ENCODE results near the gene TTN. TPM values are rescaled to one million over a fixed set of nuclear protein-coding genes. Genes with fewer than 3 reads are reported as not detected.

TTN gene
- total and polyA plus RNA-seq, 10 of the 15 experiments (the other 5 are each of a cell fraction or from before 2014, with no cell fraction given): 0.15 to 9.0 (median 1.8) TPM

GRCh38 chr2:178650554-178650953 lies 156.7 kb downstream of the TTN start:
- in situ Hi-C loops (cut with MboI) (no loop called here), intact Hi-C loops (cut with micrococcal nuclease; ENCODE audit: unreplicated experiment) (no loop called here)
- ATAC-seq: no peak
- ChIA-PET POLR2A (no interaction called here), CTCF (no interaction called here), SMC1A (ENCODE audit: uncharacterized antibody, unreplicated experiment) (no interaction called here), RAD21 (ENCODE audit: unreplicated experiment) (no interaction called here)
- H2AFZ ChIP-seq (ENCODE audit: control insufficient read depth, low read depth, low read length): no peak overlapping the region
- no peak for TF ChIP-seq CEBPZ (IDR thresholded peaks at IDR 0.05; ENCODE audit: low read depth, low read length)
- no peak for TF ChIP-seq SIX5 (IDR thresholded peaks at IDR 0.05; ENCODE audit: low read depth, low read length, severe bottlenecking)
- no peak overlapping the region for H3K4me3 ChIP-seq
- H3K9me3 ChIP-seq (replicated peaks; ENCODE audit: control insufficient read depth, insufficient read depth, low read length): no peaks in the 10 kb centered on the region
- no peaks in the 10 kb centered on the region for H3K79me2 ChIP-seq (ENCODE audit: control insufficient read depth, insufficient read depth, low read length)
- no peak for DNase-seq (ENCODE audit: low read depth, low spot score)
- no peak overlapping the region for H3K4me2 ChIP-seq (ENCODE audit: control insufficient read depth, insufficient read depth)
- WGBS (ENCODE audit: insufficient coverage, insufficient replicate concordance, low lambda C conversion rate, missing lambda C conversion rate): 95% methylated on average over 5 of the region's 5 CpGs
- no peak for FAIRE-seq
- no peak overlapping the region for H3K27ac ChIP-seq (ENCODE audit: control insufficient read depth, insufficient read depth)
- BruUV-seq (replicated peaks): no TSS peak
- H3K36me3 ChIP-seq (ENCODE audit: control insufficient read depth in 2 of 2, insufficient read depth in 2 of 2, low read length in 1 of 2): no peaks in the 10 kb centered on the region
- no peaks in the 10 kb centered on the region for H3K27me3 ChIP-seq (replicated peaks in 1 of 2; ENCODE audit: control insufficient read depth in 2 of 2, insufficient read depth in 2 of 2, low read length in 1 of 2)
- no peak overlapping the region for H3K9ac ChIP-seq (ENCODE audit: control insufficient read depth, insufficient read depth, low read length)
- H3K4me1 ChIP-seq (ENCODE audit: control insufficient read depth, insufficient read depth, low read length): no peaks in the 10 kb centered on the region
- no peaks in the 10 kb centered on the region for H4K20me1 ChIP-seq (ENCODE audit: control insufficient read depth, insufficient read depth)

GRCh38 chr2:178644919-178645318 lies 162.3 kb downstream of the TTN start:
- RAD21 ChIA-PET (ENCODE audit: unreplicated experiment): no interaction called here
- Histone ChIP-seq H3K79me2 (ENCODE audit: control insufficient read depth, insufficient read depth, low read length) (no peaks in the 10 kb centered on the region), H3K27me3 (replicated peaks in 1 of 2; ENCODE audit: control insufficient read depth in 2 of 2, insufficient read depth in 2 of 2, low read length in 1 of 2) (no peaks in the 10 kb centered on the region), H3K27ac (ENCODE audit: control insufficient read depth, insufficient read depth) (no peak overlapping the region), H3K36me3 (ENCODE audit: control insufficient read depth in 2 of 2, insufficient read depth in 2 of 2, low read length in 1 of 2) (no peaks in the 10 kb centered on the region), H3K4me1 (ENCODE audit: control insufficient read depth, insufficient read depth, low read length) (no peaks in the 10 kb centered on the region), H3K4me2 (ENCODE audit: control insufficient read depth, insufficient read depth) (no peak overlapping the region), H2AFZ (ENCODE audit: control insufficient read depth, low read depth, low read length) (no peak overlapping the region), H3K4me3 (no peak overlapping the region), H3K9ac (ENCODE audit: control insufficient read depth, insufficient read depth, low read length) (no peak overlapping the region), H3K9me3 (replicated peaks; ENCODE audit: control insufficient read depth, insufficient read depth, low read length) (no peaks in the 10 kb centered on the region), H4K20me1 (ENCODE audit: control insufficient read depth, insufficient read depth) (no peaks in the 10 kb centered on the region)
- ATAC-seq (no peak), FAIRE-seq (no peak), DNase-seq (ENCODE audit: low read depth, low spot score) (no peak)
- CTCF ChIA-PET: interaction anchor here (1.2 to 1.4 kb wide), 2 partner anchors 55 to 226 kb away, joined by 3 to 4 read pairs; no protein-coding TSS in a partner anchor
- WGBS (ENCODE audit: insufficient coverage, insufficient replicate concordance, low lambda C conversion rate, missing lambda C conversion rate): 88% methylated on average over 1 of the region's 1 CpG
- POLR2A ChIA-PET: no interaction called here
- in situ Hi-C loops (cut with MboI): no loop called here
- intact Hi-C loops (cut with micrococcal nuclease; ENCODE audit: unreplicated experiment): loop anchor here (10.0 kb wide), 1 partner anchor 340 kb away; no protein-coding TSS in a partner anchor
- SMC1A ChIA-PET (ENCODE audit: uncharacterized antibody, unreplicated experiment): interaction anchor here (1.6 kb wide), 1 partner anchor 22 kb away, joined by 3 read pairs; no protein-coding TSS in a partner anchor
- no TSS peak for BruUV-seq (replicated peaks)
- no peak for TF ChIP-seq JUNB (IDR thresholded peaks at IDR 0.05)
- TF ChIP-seq PBX3 (IDR thresholded peaks at IDR 0.05; ENCODE audit: insufficient replicate concordance, low read depth, low read length): no peak
- no peak for TF ChIP-seq ZNF217 (IDR thresholded peaks at IDR 0.05)
- TF ChIP-seq NRF1 (conservative IDR thresholded peaks at IDR 0.05; ENCODE audit: low read depth, low read length): no peak
- no peak for TF ChIP-seq SRF (IDR thresholded peaks at IDR 0.05; ENCODE audit: low read depth in 2 of 2, low read length in 2 of 2)
- TF ChIP-seq EGR1 (IDR thresholded peaks at IDR 0.05; ENCODE audit: borderline replicate concordance in 1 of 2, low read depth in 2 of 2, low read length in 2 of 2): no peak
- no peak for TF ChIP-seq FOS (IDR thresholded peaks at IDR 0.05; ENCODE audit: borderline replicate concordance, extremely low read depth, insufficient read length)
- no peak for TF ChIP-seq USF1 (IDR thresholded peaks at IDR 0.05; ENCODE audit: borderline replicate concordance, extremely low read length, insufficient read depth, low read depth, low read length)
- TF ChIP-seq JUND (IDR thresholded peaks at IDR 0.05; ENCODE audit: low read depth, low read length): no peak
- no peak for TF ChIP-seq ZNF274 (IDR thresholded peaks at IDR 0.05; ENCODE audit: insufficient read depth, insufficient read length)

Measured in GM12878 (cell line).